NCI-H526 (cell line): ENCODE measurements around the gene TTC27.
A peak's percentile ranks its signal among the peaks of the same experiment; 100 is the strongest.
"Not testable (repeated sequence)": the region's sequence is repeated elsewhere in the genome, so short reads cannot be mapped to it uniquely, and the experiment has no call there.

ENCODE experiments used
- DNase-seq, 2 experiments: peaks; one replicate each; lab custom pipeline; 2025; lab: John Stamatoyannopoulos, UW

The TTC27 gene

DNA sequence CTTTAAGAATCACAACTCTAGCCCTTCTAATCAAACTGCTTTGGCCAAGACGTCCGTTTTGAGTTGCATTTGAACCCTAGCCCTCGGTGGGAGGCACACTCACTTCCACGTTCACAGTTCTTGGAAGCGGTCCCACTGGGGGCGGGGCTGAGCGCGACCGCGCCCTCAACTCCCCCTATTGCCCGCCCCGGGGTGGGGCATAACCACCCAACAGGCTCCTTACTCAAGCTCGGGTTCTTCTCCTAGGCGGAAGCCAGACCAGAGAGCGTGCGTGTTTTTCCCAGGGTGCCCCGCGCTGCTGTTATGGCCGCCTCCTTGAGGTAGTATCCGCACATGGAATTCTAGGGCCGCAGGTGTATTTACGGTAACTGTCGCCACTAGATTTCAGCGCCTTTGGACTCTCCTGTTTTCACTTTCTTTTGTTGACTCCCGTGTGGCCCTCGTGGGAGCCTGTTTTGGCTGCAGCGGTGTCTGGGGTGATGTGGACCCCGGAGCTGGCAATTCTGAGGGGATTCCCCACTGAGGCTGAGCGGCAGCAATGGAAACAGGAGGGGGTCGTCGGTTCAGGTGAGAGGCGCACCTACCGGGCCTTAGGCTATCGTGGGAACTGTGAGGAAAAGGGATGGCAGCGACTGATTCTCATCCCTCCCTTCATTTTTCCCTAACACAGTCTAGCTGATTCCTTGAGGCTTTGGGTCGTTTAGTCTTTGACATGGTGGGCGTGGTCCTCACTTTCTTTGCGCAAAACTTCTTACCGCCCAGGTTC is at the start of gene TTC27:
Gene TTC27 (plus strand): TSS at position 237 of the 766 bp plus-strand sequence. CDS start 243 bp downstream, at position 480.
- peak; percentile 91 to 96 for DNase-seq

GRCh38 chr2:32591669-32592463 is 36.0 kb upstream of the TTC27 start:
- no peak for DNase-seq

GRCh38 chr2:32594573-32594972 is 33.3 kb upstream of the TTC27 start:
- no peak for DNase-seq

GRCh38 chr2:32611366-32611765 is 16.5 kb upstream of the TTC27 start:
- DNase-seq: no peak

DNA sequence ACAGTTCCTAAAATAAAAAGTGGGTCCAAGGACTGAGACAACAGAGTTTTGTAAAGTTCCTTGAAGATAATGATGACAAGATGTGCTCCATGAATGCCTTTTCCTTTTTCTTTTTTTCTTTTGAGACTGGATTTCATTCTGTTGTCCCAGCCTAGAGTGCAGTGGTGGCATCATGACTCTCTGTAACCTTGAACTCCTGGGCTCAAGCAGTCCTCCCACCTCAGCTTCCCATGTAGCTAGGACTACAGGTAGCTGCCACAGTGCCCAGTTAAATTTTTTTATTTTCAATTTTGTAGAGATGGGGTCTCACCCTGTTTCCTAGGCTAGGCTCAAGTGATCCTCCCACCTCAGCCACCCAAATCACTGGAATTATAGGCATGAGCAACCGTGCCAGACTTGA is 16.1 kb upstream of the TTC27 start:
- no peak for DNase-seq

GRCh38 chr2:32614084-32614483 is 13.8 kb upstream of the TTC27 start:
- DNase-seq: no peak

DNA sequence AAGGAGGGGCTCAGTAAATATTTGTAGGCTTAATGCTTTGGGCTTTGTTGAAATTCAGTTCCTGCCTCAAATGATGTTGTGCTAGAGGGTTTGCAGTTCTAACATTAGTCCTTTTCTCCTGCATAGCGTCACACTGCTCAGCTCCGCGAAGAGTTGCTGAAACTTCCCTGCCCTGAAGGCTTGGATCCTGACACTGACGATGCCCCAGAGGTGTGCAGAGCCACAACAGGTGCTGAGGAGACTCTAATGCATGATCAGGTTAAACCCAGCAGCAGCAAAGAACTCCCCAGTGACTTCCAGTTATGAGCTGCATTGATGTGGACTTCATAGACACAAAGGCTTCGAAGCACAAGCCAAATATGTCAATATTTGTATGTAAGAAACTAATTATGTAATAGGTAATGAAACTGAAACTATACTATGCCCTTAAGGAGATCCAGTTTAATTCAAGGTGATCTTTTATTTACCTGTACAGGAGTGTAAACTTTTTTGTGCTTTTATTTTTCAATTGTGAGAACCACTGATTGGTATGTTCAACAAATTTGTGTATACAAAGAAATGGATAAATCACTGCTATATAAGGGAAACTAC is 10.2 kb upstream of the TTC27 start:
- no peak for DNase-seq

DNA sequence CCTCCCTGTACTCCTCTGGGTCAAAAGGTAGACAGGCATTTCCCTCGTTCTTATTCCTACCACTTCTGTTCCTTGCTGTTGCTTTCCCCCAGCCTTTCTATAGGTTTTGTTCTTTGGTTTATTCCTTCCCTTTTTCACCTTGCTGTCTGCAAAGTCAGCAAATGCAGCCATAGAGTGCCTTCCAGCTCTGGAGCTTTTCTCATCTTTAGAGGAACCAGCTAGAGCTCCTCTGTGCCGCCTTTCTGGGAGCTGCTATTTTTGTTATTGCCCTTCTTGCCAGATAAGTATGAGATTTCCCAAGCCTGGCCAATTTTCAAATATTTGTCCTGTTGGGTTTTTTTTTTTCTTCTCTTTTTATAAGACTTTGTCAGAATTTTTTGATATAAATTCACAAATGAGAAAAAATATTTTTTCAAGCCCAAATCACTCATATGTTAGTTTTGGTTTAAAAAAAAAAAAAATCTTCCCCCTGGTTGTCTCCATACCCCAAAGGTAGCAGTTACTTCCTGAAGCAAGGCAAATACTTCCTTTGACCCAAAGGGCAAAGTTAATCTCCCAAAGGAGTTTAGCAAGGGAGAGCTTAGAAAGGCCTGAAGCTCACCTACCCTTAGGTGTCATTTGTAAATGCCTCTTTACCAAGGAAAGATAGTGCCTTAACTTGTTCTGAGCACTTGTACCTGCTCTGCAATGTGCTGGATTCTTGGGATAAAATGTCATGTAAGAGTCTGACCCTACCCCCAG is 5.1 kb upstream of the TTC27 start:
- no peak for DNase-seq

DNA sequence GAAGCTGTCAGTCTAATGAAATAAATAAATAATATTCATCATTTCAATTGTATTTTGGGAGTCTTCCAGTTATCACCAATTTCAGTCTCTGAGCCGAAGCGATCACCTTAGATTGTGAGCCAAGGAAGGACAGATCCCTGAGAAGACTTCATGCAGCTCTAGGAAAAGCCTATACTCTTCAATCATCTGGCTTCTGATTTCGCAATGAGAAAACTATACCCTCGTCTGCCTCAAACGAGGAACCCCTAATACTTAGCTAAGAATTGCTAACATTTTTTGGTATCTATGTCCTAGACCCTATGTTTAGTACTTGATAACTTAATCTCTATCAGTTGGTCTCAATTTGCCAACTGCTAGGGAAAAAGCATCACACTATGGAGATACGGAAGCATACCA is 4.5 kb upstream of the TTC27 start:
- DNase-seq: no peak

GRCh38 chr2:32624812-32625211 is 3.0 kb upstream of the TTC27 start:
- no peak for DNase-seq

- no peak for DNase-seq
Measured at GRCh38 chr2:32626639-32627221, 1.1 kb upstream of the TTC27 start.

DNA sequence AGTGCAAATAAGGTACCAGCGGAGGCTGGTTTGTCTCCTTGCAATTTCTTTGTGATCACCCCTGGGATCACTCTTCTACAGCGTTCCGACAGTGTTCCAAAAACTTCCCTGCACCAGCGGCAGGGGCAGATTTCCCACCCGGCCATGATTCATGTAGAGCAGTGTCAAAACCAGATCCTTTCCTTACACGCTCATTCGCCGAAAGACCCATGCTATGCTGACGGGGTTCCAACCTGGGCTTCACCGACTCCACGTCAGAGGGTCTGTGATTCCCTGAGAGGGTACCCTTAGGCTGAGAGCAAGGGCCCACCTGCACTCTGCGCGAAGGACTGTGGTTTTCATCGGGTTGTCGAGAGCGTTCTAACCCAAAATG is 423 bp upstream of the TTC27 start:
- DNase-seq: peak in 1 of 2 experiments; percentile 60

- no peak for DNase-seq
Measured at GRCh38 chr2:32632089-32632488, 4.2 kb downstream of the TTC27 start.

- DNase-seq: no peak
Measured at GRCh38 chr2:32633040-32633439, 5.2 kb downstream of the TTC27 start.

DNA sequence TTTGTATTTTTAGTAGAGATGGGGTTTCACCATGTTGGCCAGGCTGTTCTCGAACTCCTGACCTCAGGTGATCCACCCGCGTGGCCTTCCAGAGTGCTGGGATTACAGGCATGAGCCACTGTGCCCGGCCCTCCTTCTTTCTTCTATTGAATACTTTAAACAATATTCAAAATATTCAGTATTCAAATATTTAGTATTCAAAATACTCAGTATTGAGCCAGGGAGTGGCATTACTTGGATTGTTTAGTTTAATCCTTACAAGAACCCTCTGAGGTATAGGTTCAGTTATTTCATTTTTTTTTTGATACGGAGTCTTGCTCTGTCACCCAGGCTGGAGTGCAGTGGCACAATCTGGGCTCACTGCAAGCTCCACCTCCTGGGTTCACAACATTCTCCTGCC is 10.7 kb downstream of the TTC27 start:
- not testable (repeated sequence) for DNase-seq

GRCh38 chr2:32641180-32641579 is 13.3 kb downstream of the TTC27 start:
- no peak for DNase-seq

- no peak for DNase-seq
Measured at GRCh38 chr2:32647180-32647651, 19.4 kb downstream of the TTC27 start.

DNA sequence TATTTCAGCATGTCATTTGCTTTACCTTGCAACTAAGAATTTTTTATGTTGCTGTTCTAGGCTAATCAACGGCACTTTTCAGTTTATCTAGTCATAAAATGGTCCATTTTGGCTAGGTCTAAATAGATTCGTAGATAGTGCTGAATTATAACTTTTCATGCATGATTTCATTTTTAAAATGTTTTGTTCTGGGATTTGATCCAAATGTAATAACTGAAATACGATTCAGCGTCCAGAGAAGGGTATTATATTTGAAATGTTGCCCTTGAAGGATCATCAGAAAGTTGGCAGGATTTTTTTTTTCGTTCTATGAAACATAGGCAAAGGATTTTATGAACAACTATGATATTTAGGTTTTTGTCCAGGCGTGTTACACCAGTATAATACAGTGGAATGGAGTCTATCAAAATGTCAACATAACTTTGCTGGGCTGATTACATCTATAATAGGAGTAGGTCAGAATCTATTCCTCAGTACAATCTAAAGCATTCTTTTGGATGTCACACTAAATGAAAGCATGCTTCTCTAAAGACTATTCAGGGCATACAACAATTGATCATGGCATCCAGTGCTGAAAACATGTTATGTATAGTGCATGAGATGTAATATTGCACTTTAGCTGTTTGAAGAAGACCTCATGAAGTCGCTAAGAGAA is 24.8 kb downstream of the TTC27 start:
- DNase-seq: no peak

GRCh38 chr2:32656069-32656468 is 28.2 kb downstream of the TTC27 start:
- no peak for DNase-seq

DNA sequence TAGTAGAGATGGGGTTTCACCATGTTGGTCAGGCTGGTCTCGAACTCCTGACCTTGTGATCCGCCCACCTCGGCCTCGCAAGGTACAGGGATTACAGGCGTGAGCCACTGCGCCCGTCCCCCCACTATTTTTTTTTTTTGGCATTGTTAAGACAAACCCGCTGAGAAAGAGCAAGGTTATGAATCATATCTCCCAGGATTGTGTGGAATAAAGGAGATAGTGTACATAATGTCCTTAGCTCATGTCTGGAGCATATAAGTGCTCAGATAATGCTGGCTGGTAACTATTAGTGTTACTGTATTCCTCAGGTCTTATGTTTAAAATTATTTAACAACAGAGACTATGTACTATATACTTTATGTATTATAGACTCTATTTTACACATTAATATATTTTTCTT is 36.0 kb downstream of the TTC27 start:
- no peak for DNase-seq

DNA sequence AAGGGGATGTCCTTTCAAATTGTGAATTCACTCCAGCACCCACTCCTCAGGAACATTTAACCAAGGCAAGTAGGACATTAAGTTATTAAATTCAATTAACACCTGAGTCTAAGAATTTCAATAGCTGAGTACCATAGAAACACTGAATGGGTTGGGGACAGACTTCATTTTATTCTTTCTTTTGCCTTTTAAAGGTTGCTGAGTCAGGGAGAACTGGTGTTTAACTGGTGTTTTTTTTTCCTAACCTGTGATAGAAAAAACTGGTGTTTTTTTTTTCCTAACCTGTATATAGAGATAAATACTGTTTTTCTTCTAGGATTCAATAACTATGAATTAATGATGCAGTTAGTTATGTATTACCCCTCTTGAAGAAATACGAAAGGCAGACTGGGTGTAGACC is 38.9 kb downstream of the TTC27 start:
- DNase-seq: no peak
